Measurements from ENCODE around the gene PROM1.

GRCh38 chr4:15965325-15965724 is 118.5 kb downstream of the PROM1 start:
- no peak for TF ChIP-seq POLR2A (IDR thresholded peaks at IDR 0.05; ENCODE audit: borderline replicate concordance, extremely low read depth, insufficient read depth, insufficient read length)
- TF ChIP-seq CTCF (IDR thresholded peaks at IDR 0.05 in 2 of 3, conservative IDR thresholded peaks at IDR 0.05 in 1 of 3; ENCODE audit: borderline replicate concordance in 1 of 3, insufficient read depth in 1 of 3, low read depth in 2 of 3, low read length in 2 of 3), result no peak
- TF ChIP-seq SRF (IDR thresholded peaks at IDR 0.05; ENCODE audit: low read depth), result no peak

Measured in HCT116 (cell line).